Astrocyte (in vitro differentiated cells and primary cell): ENCODE measurements around the gene IDH2.

Experiments used
- EZH2 ChIP-seq: IDR thresholded peaks from 2 replicates; pipeline ENCODE4 v1.6.1; 2012; ENCODE audit warnings: mild to moderate bottlenecking, low read length, inconsistent platforms; ENCODE audit not compliant: insufficient read depth
- TF ChIP-seq, protein P1 (sequence below): IDR thresholded peaks from 2 replicates; pipeline ENCODE4 v1.5.1; 2011; ENCODE audit warnings: low read depth, mild to moderate bottlenecking, inconsistent platforms, low read length, moderate library complexity; ENCODE audit not compliant: insufficient read depth

DNA sequence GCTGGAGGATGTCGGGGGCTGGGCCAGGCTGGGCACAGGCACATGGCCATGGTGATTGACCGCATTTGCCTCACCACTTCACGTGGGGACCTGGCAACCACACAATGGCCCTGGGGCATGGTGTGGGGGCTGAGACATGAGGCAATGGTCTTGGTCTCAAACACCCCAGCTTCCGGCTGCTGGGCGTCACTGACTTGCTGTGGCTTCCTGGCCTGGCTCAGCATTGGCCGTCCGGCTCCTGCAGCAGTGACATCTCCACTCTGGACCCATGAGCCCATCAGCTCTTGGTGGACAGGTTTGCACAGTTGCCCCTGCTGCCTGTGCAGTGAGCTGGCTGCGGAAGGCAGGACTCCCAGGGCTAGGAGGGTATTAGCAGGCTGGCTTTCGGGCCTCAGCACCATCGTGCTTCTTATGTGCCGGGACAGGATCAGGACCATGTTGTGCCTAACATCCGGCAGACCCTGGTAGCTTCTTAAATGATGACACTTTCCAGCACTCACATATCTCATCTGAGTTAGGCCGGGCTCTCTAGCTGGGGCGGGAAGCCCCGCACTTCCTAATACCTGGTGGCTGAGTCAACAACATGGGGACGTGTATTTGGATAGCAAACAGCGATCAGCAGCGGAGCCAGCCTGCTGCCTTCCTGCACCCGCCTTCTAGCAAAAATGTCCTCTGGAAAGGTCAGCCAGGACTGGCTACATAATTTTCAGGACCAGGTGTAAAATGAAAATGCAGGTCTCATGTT is 67.0 kb downstream of the IDH2 start:
- TF ChIP-seq, protein P1, sequence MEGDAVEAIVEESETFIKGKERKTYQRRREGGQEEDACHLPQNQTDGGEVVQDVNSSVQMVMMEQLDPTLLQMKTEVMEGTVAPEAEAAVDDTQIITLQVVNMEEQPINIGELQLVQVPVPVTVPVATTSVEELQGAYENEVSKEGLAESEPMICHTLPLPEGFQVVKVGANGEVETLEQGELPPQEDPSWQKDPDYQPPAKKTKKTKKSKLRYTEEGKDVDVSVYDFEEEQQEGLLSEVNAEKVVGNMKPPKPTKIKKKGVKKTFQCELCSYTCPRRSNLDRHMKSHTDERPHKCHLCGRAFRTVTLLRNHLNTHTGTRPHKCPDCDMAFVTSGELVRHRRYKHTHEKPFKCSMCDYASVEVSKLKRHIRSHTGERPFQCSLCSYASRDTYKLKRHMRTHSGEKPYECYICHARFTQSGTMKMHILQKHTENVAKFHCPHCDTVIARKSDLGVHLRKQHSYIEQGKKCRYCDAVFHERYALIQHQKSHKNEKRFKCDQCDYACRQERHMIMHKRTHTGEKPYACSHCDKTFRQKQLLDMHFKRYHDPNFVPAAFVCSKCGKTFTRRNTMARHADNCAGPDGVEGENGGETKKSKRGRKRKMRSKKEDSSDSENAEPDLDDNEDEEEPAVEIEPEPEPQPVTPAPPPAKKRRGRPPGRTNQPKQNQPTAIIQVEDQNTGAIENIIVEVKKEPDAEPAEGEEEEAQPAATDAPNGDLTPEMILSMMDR: no peak
- TF ChIP-seq EZH2: no peak
